ENCODE data around the gene PTH1R.

Gene PTH1R

GRCh38 chr3:46934072-46934471 lies 56.6 kb downstream of the PTH1R start:
- no peak for FAIRE-seq

- no peak for FAIRE-seq
These were observed 57.1 kb downstream of the PTH1R start for GRCh38 chr3:46934498-46935167.

DNA sequence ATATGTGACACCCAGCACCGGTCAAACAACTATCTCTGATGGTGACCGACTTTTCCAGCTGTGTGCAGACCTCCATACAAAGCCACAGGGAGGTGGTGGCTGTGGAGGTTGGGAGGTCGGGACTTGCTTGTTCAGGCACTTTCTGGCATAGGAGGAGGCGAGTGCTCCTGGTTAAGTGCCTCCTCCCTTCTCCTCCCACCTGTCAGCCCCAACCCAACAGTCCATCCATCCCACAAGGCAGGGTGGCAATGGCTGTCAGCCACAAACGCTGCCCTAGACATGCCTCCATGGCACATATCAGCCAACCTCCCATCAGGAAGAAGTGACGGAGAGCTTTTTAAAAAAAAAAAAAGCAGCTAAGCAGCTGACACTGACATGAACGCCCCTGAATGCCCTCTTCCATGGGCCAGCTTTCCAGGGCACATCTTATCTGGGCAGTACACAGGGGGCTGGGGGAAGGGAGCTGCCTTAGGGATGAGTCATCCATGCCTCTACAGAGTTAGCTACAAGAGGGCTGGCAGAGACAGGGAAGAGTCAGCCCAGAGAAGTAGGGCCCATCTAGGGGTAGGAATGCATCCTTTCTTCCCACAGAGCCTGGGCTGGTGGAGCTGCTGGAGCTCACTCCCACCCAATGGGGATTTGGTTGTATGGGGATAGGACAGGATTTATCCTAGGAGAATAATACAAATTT lies 57.8 kb downstream of the PTH1R start:
- FAIRE-seq = no peak

- no peak for FAIRE-seq
These were observed 58.6 kb downstream of the PTH1R start for GRCh38 chr3:46935989-46936558.

- FAIRE-seq = no peak
These were observed 59.3 kb downstream of the PTH1R start for GRCh38 chr3:46936733-46937250.

DNA sequence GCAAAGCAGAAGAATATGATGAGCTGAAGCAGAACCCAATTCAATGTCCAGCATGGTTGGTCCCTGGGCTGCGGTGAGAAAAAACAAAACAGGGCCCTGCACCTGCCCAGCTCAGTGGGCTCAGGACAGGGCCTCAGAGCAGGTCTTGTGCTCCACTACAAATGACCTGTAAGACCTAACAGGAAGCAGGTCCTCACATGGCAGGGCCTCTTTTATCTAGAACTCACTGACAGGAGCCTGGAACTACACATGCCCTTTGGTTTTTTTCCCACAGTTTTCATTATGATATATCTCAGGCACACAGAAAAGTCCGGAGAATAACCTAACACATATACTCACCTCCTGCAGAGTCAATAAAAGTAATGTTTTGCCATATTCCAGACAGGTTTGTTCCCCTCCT lies 60.6 kb downstream of the PTH1R start:
- no peak for FAIRE-seq

GRCh38 chr3:46939578-46940445 lies 62.3 kb downstream of the PTH1R start:
- no peak for FAIRE-seq

DNA sequence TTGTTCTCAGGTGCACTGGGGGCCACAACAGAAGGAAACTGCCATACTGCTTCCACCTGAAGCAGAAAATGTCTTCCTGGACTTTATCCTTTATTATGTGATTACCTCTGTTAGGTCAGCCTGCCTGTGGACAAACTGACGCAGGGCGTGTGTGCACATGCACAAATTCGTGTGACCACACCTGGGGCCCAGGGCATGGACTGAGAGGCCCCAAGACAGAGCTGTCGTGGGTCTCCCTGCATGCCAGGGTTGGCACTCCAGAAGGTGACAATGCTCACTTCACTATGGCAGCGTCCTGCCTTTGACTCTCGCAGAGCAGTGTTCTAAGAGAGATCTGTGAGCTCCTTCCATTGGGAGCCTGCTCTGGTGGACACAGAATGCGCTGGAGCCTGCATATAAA lies 64.6 kb downstream of the PTH1R start:
- no peak for FAIRE-seq

DNA sequence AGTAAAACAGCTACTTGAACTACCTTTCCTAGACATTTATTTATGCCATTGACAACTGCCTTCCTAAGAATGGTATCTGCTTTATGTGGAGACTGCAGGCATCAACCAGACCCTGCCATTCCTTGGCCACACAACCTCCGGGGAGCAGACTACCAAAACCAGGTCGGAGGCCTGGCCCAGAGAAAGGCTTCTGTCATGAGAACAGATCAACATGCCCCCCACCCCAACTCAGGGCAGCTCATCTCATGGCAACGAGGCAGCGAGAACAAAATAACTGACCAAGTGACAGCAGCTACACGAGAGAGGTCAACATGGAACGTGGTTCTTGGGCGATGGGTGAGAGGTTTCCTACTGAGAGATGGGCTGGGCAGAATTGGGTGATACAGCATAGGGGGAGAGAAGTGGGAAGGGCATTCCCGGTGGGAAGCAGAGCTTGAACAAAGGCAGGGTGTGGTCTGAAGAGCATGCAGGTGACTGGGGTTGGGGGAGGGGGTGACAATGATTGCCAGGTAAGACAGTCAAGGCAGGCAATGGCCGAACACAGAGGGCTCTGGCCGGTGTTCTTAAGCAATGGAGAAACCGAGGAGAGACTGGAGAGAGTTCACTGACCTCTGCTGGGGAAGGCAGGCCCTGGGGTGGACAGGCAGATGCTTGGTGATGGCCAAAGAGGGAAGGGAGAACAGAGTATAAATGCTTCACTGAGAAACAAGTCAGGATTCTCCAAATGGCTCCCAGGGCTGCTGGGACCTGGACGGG lies 65.1 kb downstream of the PTH1R start:
- FAIRE-seq = no peak

DNA sequence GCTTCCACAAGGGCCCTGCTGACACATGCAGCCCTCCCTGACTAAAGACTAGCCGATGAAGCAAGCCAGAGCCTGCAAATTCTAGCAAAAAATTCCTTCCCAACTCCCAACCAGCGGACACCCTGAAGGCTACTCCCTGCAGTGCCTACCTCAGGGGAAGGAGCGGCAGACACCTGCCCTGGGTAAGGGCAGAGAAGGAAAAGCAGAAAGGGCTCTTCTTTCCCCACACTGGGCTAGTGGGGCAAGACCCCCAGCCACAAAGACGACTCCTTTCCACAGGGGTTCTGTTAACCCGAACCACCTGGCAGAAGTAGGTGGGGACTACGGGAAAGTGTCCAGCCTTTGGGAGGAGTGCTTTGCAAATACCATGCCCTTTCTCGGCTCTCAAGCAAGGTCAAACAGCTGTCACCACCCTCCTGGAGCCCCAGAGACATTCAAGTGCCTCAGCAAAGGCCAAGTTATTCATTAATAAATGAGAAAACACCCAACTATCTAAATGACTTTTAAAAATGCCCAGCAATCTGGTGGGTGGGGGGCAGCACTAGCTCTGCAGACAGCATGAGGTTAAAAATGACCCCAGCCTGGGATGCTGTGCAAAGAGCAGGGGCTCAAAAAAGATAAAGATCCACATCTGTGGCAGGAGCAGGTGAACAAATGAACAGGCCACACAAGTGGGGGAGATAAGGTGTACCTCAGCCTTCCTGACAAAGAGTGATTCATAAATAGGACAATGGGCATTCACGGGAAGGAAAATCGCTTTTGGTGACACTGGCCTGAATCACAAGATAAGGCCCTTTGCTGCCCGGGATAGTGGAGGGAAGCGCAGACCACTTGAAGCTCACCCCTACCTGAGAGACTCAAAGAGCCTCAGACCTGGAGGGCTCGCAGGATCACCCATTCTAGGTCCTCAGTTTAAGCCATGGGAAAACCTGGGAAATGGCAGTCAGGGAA lies 66.0 kb downstream of the PTH1R start:
- no peak for FAIRE-seq

GRCh38 chr3:46944191-46944590 lies 66.7 kb downstream of the PTH1R start:
- no peak for FAIRE-seq

DNA sequence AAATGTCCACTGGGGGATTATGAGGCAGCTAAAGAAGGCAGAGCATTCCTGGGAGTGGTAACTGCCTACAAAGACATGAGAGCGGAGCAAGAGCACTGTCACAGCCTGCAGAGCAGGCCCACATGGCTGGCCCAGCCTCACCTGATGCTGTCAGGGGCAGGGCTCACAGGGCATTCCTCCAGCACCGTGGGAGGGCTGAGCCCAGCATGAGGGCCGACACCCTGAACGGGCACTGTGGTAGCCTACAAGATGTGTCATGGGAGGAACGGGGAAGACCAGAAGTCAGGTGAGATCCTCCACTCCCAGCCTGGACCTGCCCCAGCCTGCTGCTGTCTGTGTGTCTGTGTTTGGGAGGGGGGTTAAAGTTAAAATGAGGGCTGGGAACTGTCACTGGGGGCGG lies 68.9 kb downstream of the PTH1R start:
- FAIRE-seq = no peak

DNA sequence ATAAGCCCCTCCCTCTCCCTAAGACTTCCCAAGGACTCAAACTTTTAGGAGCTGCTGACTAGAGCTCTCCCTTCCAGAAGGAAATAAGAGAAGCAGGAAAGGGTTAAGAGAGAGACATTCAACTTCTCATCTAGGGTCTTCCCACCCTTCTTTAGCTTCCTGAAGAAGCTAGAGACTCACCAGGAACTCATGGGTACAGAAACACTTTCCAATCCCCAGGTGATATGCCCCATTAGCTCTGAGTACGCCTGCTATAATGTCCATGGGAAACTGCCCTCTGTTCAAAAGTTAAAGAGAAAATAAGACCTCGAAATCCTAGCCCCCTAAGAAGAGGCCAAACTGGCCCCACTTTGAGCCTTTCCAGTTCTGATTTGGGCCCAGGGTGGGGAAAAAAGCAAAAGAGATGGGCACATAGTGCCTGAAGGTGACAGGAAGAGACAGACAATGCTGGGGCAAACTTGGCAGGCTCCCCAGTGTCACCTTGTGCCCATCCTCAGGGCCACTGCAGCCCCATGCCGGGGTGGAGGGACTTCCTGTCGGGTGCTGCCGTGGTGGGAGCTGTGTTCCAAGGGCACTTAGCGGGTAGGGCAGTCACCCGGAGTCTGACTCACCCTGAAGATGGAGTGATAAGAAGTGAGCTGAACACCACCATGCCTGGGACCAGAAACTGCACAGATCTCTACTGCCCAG lies 69.5 kb downstream of the PTH1R start:
- no peak for FAIRE-seq

DNA sequence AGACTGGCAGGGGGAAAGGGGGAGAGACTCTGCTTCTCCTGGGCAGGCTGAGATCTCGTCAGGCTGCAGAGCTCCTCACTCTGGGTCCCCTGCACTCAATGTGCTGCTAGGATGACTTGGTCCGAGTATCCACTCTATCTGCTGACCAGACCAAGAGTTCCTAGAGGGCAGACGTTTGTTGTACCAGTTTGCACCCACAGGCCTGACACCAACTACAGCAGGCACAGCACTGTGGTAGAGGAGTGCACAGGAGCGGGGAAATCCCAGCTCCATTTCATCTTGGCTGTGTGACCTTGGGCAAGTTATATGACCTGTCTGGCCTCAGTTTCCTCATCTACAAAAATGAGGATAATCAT lies 70.0 kb downstream of the PTH1R start:
- no peak for FAIRE-seq

DNA sequence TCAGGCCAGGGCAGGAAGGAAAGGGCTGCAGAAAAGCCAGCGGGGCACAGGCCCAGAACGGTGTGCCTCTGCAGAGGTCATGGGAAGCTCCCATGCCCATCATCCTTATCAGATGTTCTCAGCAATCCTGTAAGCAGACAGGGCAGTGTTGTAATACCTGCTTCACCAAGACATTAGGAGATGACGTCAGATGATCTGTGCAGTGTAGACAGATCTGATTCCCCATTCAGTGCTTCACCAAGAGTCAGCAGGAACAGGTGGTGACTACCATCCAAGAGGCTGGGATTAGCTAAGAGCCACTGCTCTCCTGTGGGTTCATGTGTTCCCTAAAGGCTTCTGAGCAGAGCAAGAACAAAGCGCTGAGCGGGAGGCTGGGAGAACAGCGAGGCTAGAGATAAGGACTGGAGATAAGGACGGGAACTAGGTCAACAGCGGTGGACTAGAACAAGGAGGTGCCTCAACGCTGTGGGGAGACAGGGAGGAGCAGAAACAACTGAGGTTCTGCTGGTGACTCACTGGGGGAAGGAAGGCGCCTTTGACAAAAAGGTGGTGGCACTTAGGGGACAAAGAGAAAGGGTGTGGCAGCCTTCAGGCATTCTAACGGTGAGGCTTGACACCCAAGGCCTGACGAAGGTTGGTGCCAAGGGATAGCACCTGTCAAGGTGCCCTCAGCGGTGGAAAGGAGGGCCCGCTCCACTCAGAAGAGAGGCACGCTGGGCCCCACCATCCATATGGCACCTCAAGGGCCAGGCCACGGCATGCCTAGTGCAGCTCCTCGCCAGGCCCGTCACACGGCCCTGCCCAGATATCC lies 70.7 kb downstream of the PTH1R start:
- no peak for FAIRE-seq

DNA sequence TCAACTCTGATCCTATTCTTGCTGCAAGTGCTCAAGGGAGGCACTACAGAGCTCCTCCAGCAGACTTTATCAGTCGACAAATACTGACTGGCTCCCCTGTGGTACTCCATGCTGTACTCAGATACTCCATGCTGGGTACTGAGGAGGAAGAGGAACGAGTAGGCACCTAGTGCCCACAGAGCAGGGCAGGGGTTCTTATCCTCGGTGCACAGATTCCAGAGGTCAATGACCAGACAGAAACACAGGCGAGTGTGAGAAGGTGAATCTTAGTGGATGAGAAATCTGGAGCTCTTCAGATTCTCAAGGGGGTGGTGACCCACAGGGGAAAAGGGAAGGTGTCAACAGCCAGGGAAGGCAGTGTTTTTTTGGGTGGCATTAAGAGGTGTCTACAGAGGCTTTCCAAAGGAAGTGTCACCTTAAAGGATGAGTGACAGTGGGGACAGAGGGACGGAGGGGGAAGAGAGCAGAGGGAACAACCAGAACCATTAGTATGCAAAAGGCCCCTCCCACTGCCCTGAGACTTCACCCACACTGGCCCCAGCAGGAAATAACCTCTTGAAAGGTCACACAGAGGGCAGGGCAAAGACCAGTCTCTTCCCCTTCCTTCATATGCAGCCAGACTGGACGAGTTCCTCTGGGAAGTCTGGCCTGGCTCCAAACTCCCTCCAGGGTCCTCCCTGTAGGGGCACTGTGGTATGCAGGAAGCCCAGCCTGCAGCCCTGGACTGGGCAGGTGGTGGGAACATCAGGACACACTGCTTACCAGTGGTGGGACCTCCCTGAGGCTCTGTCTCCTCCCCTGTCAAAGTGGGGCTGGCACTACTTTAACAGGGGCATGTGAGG lies 71.5 kb downstream of the PTH1R start:
- no peak for FAIRE-seq

- no peak for FAIRE-seq
These were observed 72.7 kb downstream of the PTH1R start for GRCh38 chr3:46950177-46950576.

GRCh38 chr3:46950650-46951241 lies 73.2 kb downstream of the PTH1R start:
- no peak for FAIRE-seq
